Neural cell (in vitro differentiated cells): ENCODE results near the gene NUDT9.

Source experiments
- EZH2 ChIP-seq: fragments of 200-600, 300-800 bp; shearing (Covaris generic), sonication (generic); IDR thresholded peaks from 2 replicates; pipeline ENCODE4 v1.6.1; 2014; ENCODE audit warnings: antibody characterized with exemption, low read length, borderline replicate concordance, mild to moderate bottlenecking; ENCODE audit not compliant: insufficient read depth, poor library complexity, severe bottlenecking
- POLR2AphosphoS5 ChIP-seq: IDR thresholded peaks from 2 replicates; pipeline ENCODE4 v1.6.1; 2012
- TF ChIP-seq, protein P1 (sequence below): fragments of 450-650 bp; IDR thresholded peaks from 2 replicates; pipeline ENCODE4 v1.5.1; 2014; ENCODE audit warnings: antibody characterized with exemption, mild to moderate bottlenecking, moderate library complexity; ENCODE audit not compliant: poor library complexity, severe bottlenecking

DNA sequence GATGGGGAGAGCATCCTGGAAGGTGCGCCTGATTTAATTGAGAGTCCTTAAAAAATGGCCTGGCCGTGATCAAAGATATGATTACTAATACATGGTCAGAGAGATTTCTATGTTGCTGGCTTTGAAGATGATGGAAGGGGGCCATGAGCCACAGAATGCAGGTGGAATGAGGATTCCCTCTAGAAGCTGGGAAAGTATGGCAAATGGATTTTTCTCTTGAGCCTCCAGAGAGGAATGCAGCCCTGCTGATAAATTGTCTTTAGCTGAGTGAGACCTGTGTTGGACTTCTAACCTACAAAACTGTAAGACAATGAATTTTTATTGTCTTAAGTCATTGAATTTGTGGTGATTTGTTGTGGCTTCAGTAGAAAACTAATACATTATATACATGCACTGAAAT lies 7.7 kb downstream of the NUDT9 start:
- TF ChIP-seq EZH2, result no peak
- TF ChIP-seq, protein P1, sequence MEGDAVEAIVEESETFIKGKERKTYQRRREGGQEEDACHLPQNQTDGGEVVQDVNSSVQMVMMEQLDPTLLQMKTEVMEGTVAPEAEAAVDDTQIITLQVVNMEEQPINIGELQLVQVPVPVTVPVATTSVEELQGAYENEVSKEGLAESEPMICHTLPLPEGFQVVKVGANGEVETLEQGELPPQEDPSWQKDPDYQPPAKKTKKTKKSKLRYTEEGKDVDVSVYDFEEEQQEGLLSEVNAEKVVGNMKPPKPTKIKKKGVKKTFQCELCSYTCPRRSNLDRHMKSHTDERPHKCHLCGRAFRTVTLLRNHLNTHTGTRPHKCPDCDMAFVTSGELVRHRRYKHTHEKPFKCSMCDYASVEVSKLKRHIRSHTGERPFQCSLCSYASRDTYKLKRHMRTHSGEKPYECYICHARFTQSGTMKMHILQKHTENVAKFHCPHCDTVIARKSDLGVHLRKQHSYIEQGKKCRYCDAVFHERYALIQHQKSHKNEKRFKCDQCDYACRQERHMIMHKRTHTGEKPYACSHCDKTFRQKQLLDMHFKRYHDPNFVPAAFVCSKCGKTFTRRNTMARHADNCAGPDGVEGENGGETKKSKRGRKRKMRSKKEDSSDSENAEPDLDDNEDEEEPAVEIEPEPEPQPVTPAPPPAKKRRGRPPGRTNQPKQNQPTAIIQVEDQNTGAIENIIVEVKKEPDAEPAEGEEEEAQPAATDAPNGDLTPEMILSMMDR, result no peak
- TF ChIP-seq POLR2AphosphoS5, result no peak
